Measurements from ENCODE around the gene SSBP4. TPM values are rescaled to one million over a fixed set of nuclear protein-coding genes. Genes with fewer than 3 reads are reported as not detected.

SSBP4 gene
- total RNA-seq, 2 donors from 2014 or later, result 71.5 to 120 TPM

GRCh38 chr19:18461471-18461870 is 42.3 kb downstream of the SSBP4 start:
- intact Hi-C loops (cut with DNase I), result loop anchor here (5.0 kb wide), 2 partner anchors 41 to 386 kb away; no protein-coding TSS in a partner anchor
- no peaks in the 10 kb centered on the region for H3K36me3 ChIP-seq
- DNase-seq (ENCODE audit: low spot score), result no peak
- no peak for TF ChIP-seq POLR2AphosphoS5 (IDR thresholded peaks at IDR 0.05)
- no peak for TF ChIP-seq CTCF (IDR thresholded peaks at IDR 0.05)
- TF ChIP-seq POLR2A (IDR thresholded peaks at IDR 0.05), result no peak
- no peaks in the 10 kb centered on the region for H3K27me3 ChIP-seq (replicated peaks; ENCODE audit: insufficient read depth)
- H3K9me3 ChIP-seq, result no peaks in the 10 kb centered on the region
- 97% methylated on average over 22 of the region's 22 CpGs for WGBS
- H3K4me3 ChIP-seq, result no peak overlapping the region
- peaks cover 20% of the 10 kb centered on the region for H3K4me1 ChIP-seq (replicated peaks)
- no peak overlapping the region for H3K27ac ChIP-seq

- H3K36me3 ChIP-seq, result no peaks in the 10 kb centered on the region
- DNase-seq (ENCODE audit: low spot score), result peak; percentile 94
- intact Hi-C loops (cut with DNase I), result loop anchor here (5.0 kb wide), 2 partner anchors 38 to 383 kb away; no protein-coding TSS in a partner anchor
- H3K9me3 ChIP-seq, result no peaks in the 10 kb centered on the region
- peak overlapping the region; percentile 74 for H3K27ac ChIP-seq
- peaks cover 20% of the 10 kb centered on the region for H3K4me1 ChIP-seq (replicated peaks)
- H3K27me3 ChIP-seq (replicated peaks; ENCODE audit: insufficient read depth), result no peaks in the 10 kb centered on the region
- 5% methylated on average over 8 of the region's 8 CpGs for WGBS
- H3K4me3 ChIP-seq, result no peak overlapping the region
- TF ChIP-seq POLR2A (IDR thresholded peaks at IDR 0.05), result peak; percentile 39
- TF ChIP-seq CTCF (IDR thresholded peaks at IDR 0.05), result peak in 2 of 4 experiments; percentile 5
- peak; percentile 97 for TF ChIP-seq POLR2AphosphoS5 (IDR thresholded peaks at IDR 0.05)
Measured at GRCh38 chr19:18464646-18465045, 45.4 kb downstream of the SSBP4 start.

GRCh38 chr19:18465214-18465963 is 46.2 kb downstream of the SSBP4 start:
- H3K4me1 ChIP-seq (replicated peaks), result peaks cover 16% of the 10 kb centered on the region
- no peak for TF ChIP-seq POLR2A (IDR thresholded peaks at IDR 0.05)
- TF ChIP-seq POLR2AphosphoS5 (IDR thresholded peaks at IDR 0.05), result no peak
- TF ChIP-seq CTCF (IDR thresholded peaks at IDR 0.05), result no peak
- 78% methylated on average over 30 of the region's 30 CpGs for WGBS
- no peaks in the 10 kb centered on the region for H3K27me3 ChIP-seq (replicated peaks; ENCODE audit: insufficient read depth)
- peak overlapping the region; percentile 74 for H3K27ac ChIP-seq
- H3K9me3 ChIP-seq, result no peaks in the 10 kb centered on the region
- no peaks in the 10 kb centered on the region for H3K36me3 ChIP-seq
- no peak for DNase-seq (ENCODE audit: low spot score)
- intact Hi-C loops (cut with DNase I), result no loop called here
- no peak overlapping the region for H3K4me3 ChIP-seq

- TF ChIP-seq POLR2A (IDR thresholded peaks at IDR 0.05), result no peak
- TF ChIP-seq CTCF (IDR thresholded peaks at IDR 0.05), result no peak
- no peak for TF ChIP-seq POLR2AphosphoS5 (IDR thresholded peaks at IDR 0.05)
- peak overlapping the region; percentile 74 for H3K27ac ChIP-seq
- no peaks in the 10 kb centered on the region for H3K9me3 ChIP-seq
- WGBS, result 81% methylated on average over 6 of the region's 6 CpGs
- H3K36me3 ChIP-seq, result no peaks in the 10 kb centered on the region
- intact Hi-C loops (cut with DNase I), result no loop called here
- DNase-seq (ENCODE audit: low spot score), result no peak
- no peaks in the 10 kb centered on the region for H3K27me3 ChIP-seq (replicated peaks; ENCODE audit: insufficient read depth)
- no peak overlapping the region for H3K4me3 ChIP-seq
- H3K4me1 ChIP-seq (replicated peaks), result peaks cover 11% of the 10 kb centered on the region
Measured at GRCh38 chr19:18465964-18466339, 46.8 kb downstream of the SSBP4 start.

GRCh38 chr19:18466354-18466753 is 47.2 kb downstream of the SSBP4 start:
- intact Hi-C loops (cut with DNase I), result no loop called here
- Histone ChIP-seq H3K9me3 (no peaks in the 10 kb centered on the region), H3K27me3 (replicated peaks; ENCODE audit: insufficient read depth) (no peaks in the 10 kb centered on the region), H3K4me1 (replicated peaks) (peaks cover 11% of the 10 kb centered on the region), H3K36me3 (no peaks in the 10 kb centered on the region), H3K4me3 (no peak overlapping the region), H3K27ac (no peak overlapping the region)
- no peak for DNase-seq (ENCODE audit: low spot score)
- WGBS, result 88% methylated on average over 10 of the region's 11 CpGs
- TF ChIP-seq POLR2AphosphoS5 (IDR thresholded peaks at IDR 0.05) (no peak), CTCF (IDR thresholded peaks at IDR 0.05) (no peak), POLR2A (IDR thresholded peaks at IDR 0.05) (no peak)
